GM12878 (cell line): Measurements from ENCODE around the gene CFAP52. TPM values are rescaled to one million over a fixed set of nuclear protein-coding genes. Genes with fewer than 3 reads are reported as not detected.

ENCODE experiments used
- ATAC-seq: fragments of 200-7000 bp; cut with Tn5 transposase; 3 replicates; pipeline ENCODE4 v1.9.1; 2020; ENCODE audit warnings: mild to moderate bottlenecking, moderate library complexity
- BruUV-seq: library from RNA; stranded (reverse); fragments of 400-500 nt; replicated peaks from 2 replicates; lab custom pipeline; 2021; lab: Mats Ljungman, UMichigan
- CTCF ChIA-PET: fragments of 300-600 bp; sonication (Branson Sonifier 250); formaldehyde crosslinking; extraction: SDS; loops from one replicate; lab custom pipeline; 2021; ENCODE audit warnings: inconsistent platforms; lab: Yijun Ruan, JAX
- POLR2A ChIA-PET: fragments of 350-600 bp; formaldehyde crosslinking; extraction: SDS; loops from one replicate; lab custom pipeline; 2021; ENCODE audit warnings: inconsistent platforms; lab: Charles Lee
- RAD21 ChIA-PET: fragments of 300-600 bp; sonication (Branson Sonifier 250); formaldehyde crosslinking; loops from one replicate; lab custom pipeline; 2023; ENCODE audit warnings: antibody characterized with exemption; ENCODE audit not compliant: unreplicated experiment; lab: Charles Lee
- SMC1A ChIA-PET: fragments of 300-600 bp; sonication (Branson Sonifier 250); formaldehyde crosslinking; loops from one replicate; lab custom pipeline; 2023; ENCODE audit not compliant: unreplicated experiment, uncharacterized antibody; lab: Charles Lee
- DNase-seq: peaks from one replicate; pipeline ENCODE4 v3.0.0-alpha.2; 2011; ENCODE audit warnings: low read depth, low spot score
- FAIRE-seq: peaks from 3 replicates; lab custom pipeline; 2011; peaks lifted over from hg19 to GRCh38; lab: Jason Lieb, UNC
- H2AFZ ChIP-seq: 2 replicates; pipeline ENCODE4 v1.6.0; 2011; ENCODE audit warnings: low read depth, low read length, control low read depth; ENCODE audit not compliant: control insufficient read depth
- H3K27ac ChIP-seq: 2 replicates; pipeline ENCODE4 v1.5.1; 2011; ENCODE audit warnings: control low read depth; ENCODE audit not compliant: control insufficient read depth, insufficient read depth
- H3K27me3 ChIP-seq, 2 experiments: replicated peaks in 1 of 2; 2 replicates each; pipeline versions ENCODE4 v1.6.0 to v1.6.1; 2011; ENCODE audit warnings: low read length in 1 of 2; ENCODE audit not compliant: control insufficient read depth in 2 of 2, insufficient read depth in 2 of 2
- H3K36me3 ChIP-seq, 2 experiments: 2 replicates each; pipeline ENCODE4 v1.5.1; 2011; ENCODE audit warnings: low read length in 1 of 2; ENCODE audit not compliant: control insufficient read depth in 2 of 2, insufficient read depth in 2 of 2
- H3K4me1 ChIP-seq: 2 replicates; pipeline ENCODE4 v1.6.1; 2011; ENCODE audit warnings: mild to moderate bottlenecking, low read length, moderate library complexity, mixed read lengths; ENCODE audit not compliant: control insufficient read depth, insufficient read depth
- H3K4me2 ChIP-seq: 2 replicates; pipeline ENCODE4 v1.6.0; 2011; ENCODE audit warnings: control low read depth; ENCODE audit not compliant: control insufficient read depth, insufficient read depth
- H3K4me3 ChIP-seq: fragments of 200-600 bp; sonication (generic); 2 replicates; pipeline ENCODE4 v1.5.1; 2016
- H3K79me2 ChIP-seq: 2 replicates; pipeline ENCODE4 v1.6.0; 2011; ENCODE audit warnings: low read length; ENCODE audit not compliant: control insufficient read depth, insufficient read depth
- H3K9ac ChIP-seq: 2 replicates; pipeline ENCODE4 v1.8.0; 2011; ENCODE audit warnings: low read length, control low read depth, mixed read lengths; ENCODE audit not compliant: control insufficient read depth, insufficient read depth
- H3K9me3 ChIP-seq: replicated peaks from 3 replicates; pipeline ENCODE4 v1.5.1; 2011; ENCODE audit warnings: mild to moderate bottlenecking, low read length; ENCODE audit not compliant: control insufficient read depth, insufficient read depth
- H4K20me1 ChIP-seq: 2 replicates; pipeline ENCODE4 v1.6.0; 2011; ENCODE audit not compliant: control insufficient read depth, insufficient read depth
- CHD2 ChIP-seq: IDR thresholded peaks from 2 replicates; pipeline ENCODE4 v1.6.1; 2011; ENCODE audit warnings: low read depth, low read length, improper control_type of control experiment, borderline replicate concordance
- EED ChIP-seq: sonication (generic); IDR thresholded peaks from 2 replicates; pipeline ENCODE4 v1.6.1; 2016; ENCODE audit warnings: antibody characterized with exemption, low read depth
- EZH2 ChIP-seq: IDR thresholded peaks from 2 replicates; pipeline ENCODE4 v1.6.1; 2012; ENCODE audit warnings: low read depth, mild to moderate bottlenecking, control low read depth, inconsistent platforms, low read length, borderline replicate concordance; ENCODE audit not compliant: control insufficient read depth
- FOS ChIP-seq: IDR thresholded peaks from 3 replicates; pipeline ENCODE4 v1.6.1; 2011; ENCODE audit warnings: borderline replicate concordance; ENCODE audit not compliant: insufficient read length; ENCODE audit errors: extremely low read depth
- IRF4 ChIP-seq: IDR thresholded peaks from 2 replicates; pipeline ENCODE4 v1.6.1; 2011; ENCODE audit warnings: low read depth, low read length
- KLF5 ChIP-seq: fragments of 450-650 bp; IDR thresholded peaks from 2 replicates; pipeline ENCODE4 v1.6.1; 2014; ENCODE audit warnings: mild to moderate bottlenecking; ENCODE audit not compliant: partially characterized antibody
- MTA2 ChIP-seq: fragments of 450-650 bp; IDR thresholded peaks from 2 replicates; pipeline ENCODE4 v1.6.1; 2016; ENCODE audit warnings: low read depth, mild to moderate bottlenecking, moderate library complexity
- NR2C2 ChIP-seq: IDR thresholded peaks from 2 replicates; pipeline ENCODE4 v1.6.1; 2011; ENCODE audit warnings: borderline replicate concordance, low read depth; ENCODE audit not compliant: control insufficient read depth, insufficient read length
- RELA ChIP-seq: fragments of 450-650 bp; IDR thresholded peaks from 2 replicates; pipeline ENCODE4 v1.8.0; 2014; ENCODE audit warnings: borderline replicate concordance; ENCODE audit not compliant: partially characterized antibody
- SREBF2 ChIP-seq: IDR thresholded peaks from 2 replicates; pipeline ENCODE4 v1.6.1; 2012; ENCODE audit warnings: mild to moderate bottlenecking, low read length
- STAT1 ChIP-seq: fragments of 450-650 bp; conservative IDR thresholded peaks from 2 replicates; pipeline ENCODE4 v1.6.1; 2014; ENCODE audit warnings: antibody characterized with exemption, mild to moderate bottlenecking
- TARDBP ChIP-seq: IDR thresholded peaks from 2 replicates; pipeline ENCODE4 v1.6.1; 2016; ENCODE audit warnings: borderline replicate concordance
- TBL1XR1 ChIP-seq: IDR thresholded peaks from 2 replicates; pipeline ENCODE4 v1.6.1; 2012; ENCODE audit warnings: low read depth, low read length, improper control_type of control experiment
- ZNF217 ChIP-seq: fragments of 450-650 bp; IDR thresholded peaks from 2 replicates; pipeline ENCODE4 v1.6.1; 2017; ENCODE audit warnings: antibody characterized with exemption, mild to moderate bottlenecking
- ZSCAN29 ChIP-seq: fragments of 450-650 bp; IDR thresholded peaks from 2 replicates; pipeline ENCODE4 v1.6.1; 2017; ENCODE audit warnings: mild to moderate bottlenecking, moderate library complexity
- WGBS: methylation state at CpG from one replicate; pipeline ENCODE4 v1.1.6; 2016; ENCODE audit warnings: low lambda C conversion rate; ENCODE audit not compliant: insufficient replicate concordance, insufficient coverage; ENCODE audit errors: missing lambda C conversion rate; 5-methylcytosine and 5-hydroxymethylcytosine counted together
- in situ Hi-C: fragments of 300-500 bp; cut with MboI; formaldehyde crosslinking; loops from 9 replicates; pipeline ENCODE4 v1.14.3; 2018; ENCODE audit warnings: mixed read lengths
- intact Hi-C: fragments of 100-400 bp; cut with micrococcal nuclease; formaldehyde crosslinking; loops from one replicate; pipeline ENCODE4 v1.14.2; 2022; ENCODE audit not compliant: unreplicated experiment
- polyA plus RNA-seq, 11 experiments: library from polyadenylated mRNA; depleted of rRNA in 4 of 11; unstranded in 6 of 11; stranded (reverse) in 5 of 11; fragments of >200 nt; fragmentation: Nextera tagmentation in 4 of 11; fragmentation: Illumina TruSeq in 1 of 11; extraction: Ambion mirVana in 4 of 11; extraction: Trizol in 1 of 11; gene quantifications; 1 replicate in 1 of 11; 2 replicates in 10 of 11; pipeline versions ENCODE4 v1.2.1 to v1.2.3, GENCODE V29; 2011 to 2016; ENCODE audit warnings: inconsistent platforms in 2 of 11, missing spikeins in 2 of 11, low read depth in 1 of 11
- total RNA-seq, 4 experiments: library from RNA; depleted of rRNA in 3 of 4; stranded (reverse); fragments of >200 nt in 3 of 4; fragmentation: Illumina TruSeq in 1 of 4; extraction: Trizol in 1 of 4; gene quantifications; 2 replicates each; pipeline versions ENCODE4 v1.2.1 to v1.2.3, GENCODE V29; 2013 to 2021
- TF ChIP-seq, protein P1 (sequence below): fragments of 150-350 bp; IDR thresholded peaks from 2 replicates; pipeline ENCODE4 v1.6.1; 2014; ENCODE audit warnings: mild to moderate bottlenecking, low read depth, low read length
- TF ChIP-seq, protein P2 (sequence below): fragments of 450-650 bp; IDR thresholded peaks from 2 replicates; pipeline ENCODE4 v1.6.1; 2017; ENCODE audit warnings: mild to moderate bottlenecking, moderate library complexity
- TF ChIP-seq, protein P3 (sequence below): fragments of 450-650 bp; formaldehyde crosslinking; IDR thresholded peaks from 2 replicates; pipeline ENCODE4 v1.4.0; 2022; ENCODE audit warnings: mild to moderate bottlenecking, moderate library complexity

Gene CFAP52
- total and polyA plus RNA-seq, 10 of the 15 experiments (the other 5 are each of a cell fraction or from before 2014, with no cell fraction given) = 0.05 to 0.14 TPM; not detected in 8

DNA sequence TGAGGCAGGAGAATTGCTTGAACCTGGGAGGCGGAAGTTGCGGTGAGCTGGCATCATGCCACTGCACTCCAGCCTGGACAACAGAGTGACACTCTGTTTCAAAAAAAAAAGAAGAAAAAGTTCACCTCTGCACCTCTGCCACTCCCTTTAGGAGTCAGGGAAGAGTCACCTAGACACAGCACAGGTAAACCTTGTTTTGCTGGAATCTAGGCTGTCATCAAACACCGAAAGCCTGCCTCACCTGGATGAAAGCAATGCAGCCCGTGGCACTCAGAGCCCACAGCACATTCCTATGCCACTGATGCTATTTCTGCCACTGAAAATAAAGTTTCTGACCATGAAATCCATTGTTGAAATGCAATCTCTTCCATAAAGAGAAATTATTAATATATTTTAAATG, 22.2 kb downstream of the CFAP52 start:
- no peak for ATAC-seq
- in situ Hi-C loops (no loop called here), intact Hi-C loops (no loop called here)
- BruUV-seq = no TSS peak
- TF ChIP-seq, protein P1, sequence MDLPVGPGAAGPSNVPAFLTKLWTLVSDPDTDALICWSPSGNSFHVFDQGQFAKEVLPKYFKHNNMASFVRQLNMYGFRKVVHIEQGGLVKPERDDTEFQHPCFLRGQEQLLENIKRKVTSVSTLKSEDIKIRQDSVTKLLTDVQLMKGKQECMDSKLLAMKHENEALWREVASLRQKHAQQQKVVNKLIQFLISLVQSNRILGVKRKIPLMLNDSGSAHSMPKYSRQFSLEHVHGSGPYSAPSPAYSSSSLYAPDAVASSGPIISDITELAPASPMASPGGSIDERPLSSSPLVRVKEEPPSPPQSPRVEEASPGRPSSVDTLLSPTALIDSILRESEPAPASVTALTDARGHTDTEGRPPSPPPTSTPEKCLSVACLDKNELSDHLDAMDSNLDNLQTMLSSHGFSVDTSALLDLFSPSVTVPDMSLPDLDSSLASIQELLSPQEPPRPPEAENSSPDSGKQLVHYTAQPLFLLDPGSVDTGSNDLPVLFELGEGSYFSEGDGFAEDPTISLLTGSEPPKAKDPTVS = no peak
- TF ChIP-seq STAT1 (no peak), TARDBP (no peak), MTA2 (no peak), NR2C2 (no peak), EZH2 (no peak), EED (no peak), TBL1XR1 (no peak), SREBF2 (no peak), ZNF217 (no peak), RELA (no peak), CHD2 (no peak), FOS (no peak), IRF4 (no peak), KLF5 (no peak), ZSCAN29 (no peak)
- TF ChIP-seq, protein P2, sequence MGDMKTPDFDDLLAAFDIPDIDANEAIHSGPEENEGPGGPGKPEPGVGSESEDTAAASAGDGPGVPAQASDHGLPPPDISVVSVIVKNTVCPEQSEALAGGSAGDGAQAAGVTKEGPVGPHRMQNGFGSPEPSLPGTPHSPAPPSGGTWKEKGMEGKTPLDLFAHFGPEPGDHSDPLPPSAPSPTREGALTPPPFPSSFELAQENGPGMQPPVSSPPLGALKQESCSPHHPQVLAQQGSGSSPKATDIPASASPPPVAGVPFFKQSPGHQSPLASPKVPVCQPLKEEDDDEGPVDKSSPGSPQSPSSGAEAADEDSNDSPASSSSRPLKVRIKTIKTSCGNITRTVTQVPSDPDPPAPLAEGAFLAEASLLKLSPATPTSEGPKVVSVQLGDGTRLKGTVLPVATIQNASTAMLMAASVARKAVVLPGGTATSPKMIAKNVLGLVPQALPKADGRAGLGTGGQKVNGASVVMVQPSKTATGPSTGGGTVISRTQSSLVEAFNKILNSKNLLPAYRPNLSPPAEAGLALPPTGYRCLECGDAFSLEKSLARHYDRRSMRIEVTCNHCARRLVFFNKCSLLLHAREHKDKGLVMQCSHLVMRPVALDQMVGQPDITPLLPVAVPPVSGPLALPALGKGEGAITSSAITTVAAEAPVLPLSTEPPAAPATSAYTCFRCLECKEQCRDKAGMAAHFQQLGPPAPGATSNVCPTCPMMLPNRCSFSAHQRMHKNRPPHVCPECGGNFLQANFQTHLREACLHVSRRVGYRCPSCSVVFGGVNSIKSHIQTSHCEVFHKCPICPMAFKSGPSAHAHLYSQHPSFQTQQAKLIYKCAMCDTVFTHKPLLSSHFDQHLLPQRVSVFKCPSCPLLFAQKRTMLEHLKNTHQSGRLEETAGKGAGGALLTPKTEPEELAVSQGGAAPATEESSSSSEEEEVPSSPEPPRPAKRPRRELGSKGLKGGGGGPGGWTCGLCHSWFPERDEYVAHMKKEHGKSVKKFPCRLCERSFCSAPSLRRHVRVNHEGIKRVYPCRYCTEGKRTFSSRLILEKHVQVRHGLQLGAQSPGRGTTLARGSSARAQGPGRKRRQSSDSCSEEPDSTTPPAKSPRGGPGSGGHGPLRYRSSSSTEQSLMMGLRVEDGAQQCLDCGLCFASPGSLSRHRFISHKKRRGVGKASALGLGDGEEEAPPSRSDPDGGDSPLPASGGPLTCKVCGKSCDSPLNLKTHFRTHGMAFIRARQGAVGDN = no peak
- TF ChIP-seq, protein P3, sequence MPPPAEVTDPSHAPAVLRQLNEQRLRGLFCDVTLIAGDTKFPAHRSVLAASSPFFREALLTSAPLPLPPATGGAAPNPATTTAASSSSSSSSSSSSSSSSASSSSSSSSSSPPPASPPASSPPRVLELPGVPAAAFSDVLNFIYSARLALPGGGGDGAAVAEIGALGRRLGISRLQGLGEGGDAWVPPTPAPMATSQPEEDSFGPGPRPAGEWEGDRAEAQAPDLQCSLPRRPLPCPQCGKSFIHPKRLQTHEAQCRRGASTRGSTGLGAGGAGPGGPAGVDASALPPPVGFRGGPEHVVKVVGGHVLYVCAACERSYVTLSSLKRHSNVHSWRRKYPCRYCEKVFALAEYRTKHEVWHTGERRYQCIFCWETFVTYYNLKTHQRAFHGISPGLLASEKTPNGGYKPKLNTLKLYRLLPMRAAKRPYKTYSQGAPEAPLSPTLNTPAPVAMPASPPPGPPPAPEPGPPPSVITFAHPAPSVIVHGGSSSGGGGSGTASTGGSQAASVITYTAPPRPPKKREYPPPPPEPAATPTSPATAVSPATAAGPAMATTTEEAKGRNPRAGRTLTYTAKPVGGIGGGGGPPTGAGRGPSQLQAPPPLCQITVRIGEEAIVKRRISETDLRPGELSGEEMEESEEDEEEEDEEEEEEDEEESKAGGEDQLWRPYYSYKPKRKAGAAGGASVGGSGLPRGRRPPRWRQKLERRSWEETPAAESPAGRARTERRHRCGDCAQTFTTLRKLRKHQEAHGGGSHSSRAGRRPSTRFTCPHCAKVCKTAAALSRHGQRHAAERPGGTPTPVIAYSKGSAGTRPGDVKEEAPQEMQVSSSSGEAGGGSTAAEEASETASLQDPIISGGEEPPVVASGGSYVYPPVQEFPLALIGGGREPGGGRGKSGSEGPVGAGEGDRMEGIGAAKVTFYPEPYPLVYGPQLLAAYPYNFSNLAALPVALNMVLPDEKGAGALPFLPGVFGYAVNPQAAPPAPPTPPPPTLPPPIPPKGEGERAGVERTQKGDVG = no peak
- H3K27ac ChIP-seq = no peak overlapping the region
- RAD21 ChIA-PET = no interaction called here
- H3K4me2 ChIP-seq = no peak overlapping the region
- H3K4me3 ChIP-seq = no peak overlapping the region
- 57% methylated on average over 4 of the region's 4 CpGs for WGBS
- no peak for DNase-seq
- H3K9me3 ChIP-seq = no peaks in the 10 kb centered on the region
- no peaks in the 10 kb centered on the region for H3K36me3 ChIP-seq
- POLR2A ChIA-PET = no interaction called here
- FAIRE-seq = no peak
- no peaks in the 10 kb centered on the region for H3K79me2 ChIP-seq
- SMC1A ChIA-PET = no interaction called here
- no peaks in the 10 kb centered on the region for H3K27me3 ChIP-seq
- CTCF ChIA-PET = no interaction called here
- no peak overlapping the region for H3K9ac ChIP-seq
- H3K4me1 ChIP-seq = no peaks in the 10 kb centered on the region
- H2AFZ ChIP-seq = no peak overlapping the region
- no peaks in the 10 kb centered on the region for H4K20me1 ChIP-seq
